ENCODE data around the gene SLC7A4.

DNA sequence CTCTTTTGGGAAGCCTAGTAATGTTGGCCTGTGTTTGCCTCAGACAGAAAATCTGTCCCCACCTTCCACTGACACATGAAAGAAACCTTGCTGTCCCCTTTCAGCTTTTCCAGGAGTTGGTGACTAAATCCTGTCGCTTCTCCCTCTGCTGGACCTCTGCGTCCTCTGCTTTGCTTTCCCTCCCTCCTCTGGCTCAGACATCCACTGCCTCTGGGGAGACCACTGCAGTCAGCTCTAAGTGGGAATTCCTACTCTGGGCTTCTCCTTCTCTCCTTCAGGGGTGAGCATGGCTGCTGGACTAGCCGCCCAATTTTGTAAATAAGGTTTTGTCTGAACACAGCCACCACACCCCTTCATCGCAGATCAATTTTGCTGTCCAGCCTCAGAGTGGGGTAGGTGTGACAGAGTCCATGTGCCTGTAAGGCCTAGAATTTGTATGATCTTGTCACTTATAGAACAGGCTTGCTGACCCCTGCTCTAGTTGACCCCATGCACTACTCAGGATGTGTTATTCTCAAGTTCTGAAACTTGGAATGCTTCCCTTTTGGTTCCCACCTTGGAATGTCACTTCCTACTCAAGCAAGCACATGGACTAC lies 36.4 kb upstream of the SLC7A4 start:
- TF ChIP-seq CTCF (IDR thresholded peaks at IDR 0.05) (no peak), EP300 (IDR thresholded peaks at IDR 0.05) (no peak), POLR2A (IDR thresholded peaks at IDR 0.05) (no peak)

All from gastroesophageal sphincter (tissue), 3 donors.